GM21717 (cell line): ENCODE measurements around the gene CRTAC1.

Experiments used
- ATAC-seq: cut with Tn5 transposase; IDR thresholded peaks from one replicate; pipeline ENCODE4 v1.9.1; 2021; ENCODE audit warnings: mild to moderate bottlenecking, moderate library complexity; ENCODE audit not compliant: unreplicated experiment

The CRTAC1 gene

GRCh38 chr10:97974526-97975525 is 55.6 kb downstream of the CRTAC1 start:
- ATAC-seq = no peak

GRCh38 chr10:97974100-97974499 is 56.3 kb downstream of the CRTAC1 start:
- ATAC-seq = no peak

GRCh38 chr10:97969538-97970079 is 60.8 kb downstream of the CRTAC1 start:
- no peak for ATAC-seq

GRCh38 chr10:97964748-97965147 is 65.7 kb downstream of the CRTAC1 start:
- no peak for ATAC-seq

- no peak for ATAC-seq
These were observed 68.5 kb downstream of the CRTAC1 start for GRCh38 chr10:97961945-97962344.

- ATAC-seq = no peak
These were observed 70.0 kb downstream of the CRTAC1 start for GRCh38 chr10:97960269-97961056.

GRCh38 chr10:97949462-97949861 is 81.0 kb downstream of the CRTAC1 start:
- no peak for ATAC-seq

- ATAC-seq = no peak
These were observed 81.6 kb downstream of the CRTAC1 start for GRCh38 chr10:97948822-97949221.

- ATAC-seq = no peak
These were observed 85.6 kb downstream of the CRTAC1 start for GRCh38 chr10:97944772-97945171.

GRCh38 chr10:97943294-97943693 is 87.1 kb downstream of the CRTAC1 start:
- no peak for ATAC-seq

- ATAC-seq = no peak
These were observed 89.9 kb downstream of the CRTAC1 start for GRCh38 chr10:97940534-97940933.

GRCh38 chr10:97939446-97939990 is 90.9 kb downstream of the CRTAC1 start:
- no peak for ATAC-seq

- ATAC-seq = no peak
These were observed 92.5 kb downstream of the CRTAC1 start for GRCh38 chr10:97937928-97938327.

GRCh38 chr10:97937054-97937453 is 93.4 kb downstream of the CRTAC1 start:
- ATAC-seq = no peak

- ATAC-seq = no peak
These were observed 94.3 kb downstream of the CRTAC1 start for GRCh38 chr10:97936126-97936525.

- no peak for ATAC-seq
These were observed 97.4 kb downstream of the CRTAC1 start for GRCh38 chr10:97932932-97933530.

- ATAC-seq = no peak
These were observed 99.4 kb downstream of the CRTAC1 start for GRCh38 chr10:97931041-97931440.

- no peak for ATAC-seq
These were observed 101.5 kb downstream of the CRTAC1 start for GRCh38 chr10:97928897-97929296.

- no peak for ATAC-seq
These were observed 102.8 kb downstream of the CRTAC1 start for GRCh38 chr10:97927622-97928021.

GRCh38 chr10:97926055-97926454 is 104.4 kb downstream of the CRTAC1 start:
- no peak for ATAC-seq
